Body of pancreas (tissue), 4 donors: ENCODE data around the gene UBE2N. TPM values are rescaled to one million over a fixed set of nuclear protein-coding genes. Genes with fewer than 3 reads are reported as not detected.

ENCODE experiments used
- ATAC-seq: fragments of 150-250 bp; one replicate; pipeline ENCODE4 v1.9.1; 2016
- DNase-seq, 4 donors: peaks; one replicate each; pipeline ENCODE4 v3.0.0-alpha.2; 2019
- H3K27ac ChIP-seq, 4 donors: fragments of 200-600 bp; sonication (generic); 1 replicate in 3 of 4; 2 replicates in 1 of 4; pipeline versions ENCODE4 v1.5.1 to v1.6.1; 2016 to 2019; ENCODE audit warnings: mild to moderate bottlenecking in 1 of 4, mixed read lengths in 1 of 4, moderate library complexity in 1 of 4
- H3K27me3 ChIP-seq, 2 donors: fragments of 200-600 bp; sonication (generic); one replicate each; pipeline ENCODE4 v1.6.0; 2016; ENCODE audit warnings: mild to moderate bottlenecking in 1 of 2
- H3K36me3 ChIP-seq, 2 donors: fragments of 200-600 bp; sonication (generic); replicated peaks in 1 of 2; 2 replicates each; pipeline ENCODE4 v1.5.1; 2016; ENCODE audit warnings: low read depth in 2 of 2; ENCODE audit not compliant: insufficient read depth in 1 of 2
- H3K4me1 ChIP-seq: fragments of 200-600 bp; sonication (generic); one replicate; pipeline ENCODE4 v1.6.0; 2016
- H3K4me3 ChIP-seq, 2 donors: fragments of 200-600 bp; sonication (generic); 1 replicate in 1 of 2; 2 replicates in 1 of 2; pipeline ENCODE4 v1.5.1; 2016 to 2019
- H3K9me3 ChIP-seq, 3 donors: fragments of 200-600 bp; sonication (generic); 1 replicate in 2 of 3; 2 replicates in 1 of 3; pipeline ENCODE4 v1.5.1; 2016
- CTCF ChIP-seq, 7 experiments: fragments of 450-650 bp in 4 of 7; fragments of 200-600 bp in 3 of 7; sonication (generic) in 3 of 7; IDR thresholded peaks; one replicate each; pipeline ENCODE4 v1.5.1; 2016 to 2019; ENCODE audit warnings: antibody characterized with exemption in 7 of 7
- POLR2A ChIP-seq, 3 donors: fragments of 450-650 bp; IDR thresholded peaks; one replicate each; pipeline ENCODE4 v1.6.1; 2016; ENCODE audit warnings: antibody characterized with exemption in 3 of 3, mild to moderate bottlenecking in 2 of 3
- WGBS, 2 donors: methylation state at CpG; one replicate each; pipeline ENCODE4 v1.1.5; 2017; 5-methylcytosine and 5-hydroxymethylcytosine counted together
- intact Hi-C: fragments of 100-400 bp; cut with DNase I; formaldehyde crosslinking; loops from one replicate; pipeline ENCODE4 v1.15.1; 2023
- total RNA-seq, 2 donors: library from RNA; depleted of rRNA; stranded (reverse); fragments of >200 nt; gene quantifications; one replicate each; pipeline ENCODE4 v1.1.0, GENCODE V29; 2016

UBE2N gene
- total RNA-seq, 2 donors from 2014 or later: 6.9 to 11.2 TPM

GRCh38 chr12:93370947-93371346 lies 70.8 kb downstream of the UBE2N start:
- no peak for ATAC-seq
- intact Hi-C loops: no loop called here
- Histone ChIP-seq H3K27me3 (no peaks in the 10 kb centered on the region), H3K4me3 (no peak overlapping the region), H3K4me1 (peaks cover 2% of the 10 kb centered on the region), H3K36me3 (no peaks in the 10 kb centered on the region), H3K9me3 (no peaks in the 10 kb centered on the region), H3K27ac (no peak overlapping the region)
- TF ChIP-seq CTCF (IDR thresholded peaks at IDR 0.05): no peak
- TF ChIP-seq POLR2A (IDR thresholded peaks at IDR 0.05): no peak
- 91 to 95% methylated on average over 6 of the region's 6 CpGs for WGBS, 2 donors
- no peak for DNase-seq

- DNase-seq (no peak), ATAC-seq (no peak)
- intact Hi-C loops: no loop called here
These were observed 72.2 kb downstream of the UBE2N start for GRCh38 chr12:93369505-93369904.

GRCh38 chr12:93368766-93369165 lies 73.0 kb downstream of the UBE2N start:
- H3K27ac ChIP-seq: no peak overlapping the region
- no peaks in the 10 kb centered on the region for H3K27me3 ChIP-seq
- intact Hi-C loops: no loop called here
- 86 to 96% methylated on average over 3 of the region's 3 CpGs for WGBS, 2 donors
- no peak for ATAC-seq
- H3K36me3 ChIP-seq: no peaks in the 10 kb centered on the region
- TF ChIP-seq POLR2A (IDR thresholded peaks at IDR 0.05): no peak
- H3K4me1 ChIP-seq: no peaks in the 10 kb centered on the region
- H3K4me3 ChIP-seq: no peak overlapping the region
- no peaks in the 10 kb centered on the region for H3K9me3 ChIP-seq
- no peak for DNase-seq

More at GRCh38 chr12:93369505-93369904, 72.2 kb downstream of the UBE2N start:
- Histone ChIP-seq H3K27ac (no peak overlapping the region), H3K4me3 (no peak overlapping the region), H3K9me3 (no peaks in the 10 kb centered on the region), H3K4me1 (no peaks in the 10 kb centered on the region), H3K27me3 (no peaks in the 10 kb centered on the region), H3K36me3 (no peaks in the 10 kb centered on the region)
- no peak for TF ChIP-seq POLR2A (IDR thresholded peaks at IDR 0.05)
- no peak for TF ChIP-seq CTCF (IDR thresholded peaks at IDR 0.05)

- no peak for DNase-seq
- no peaks in the 10 kb centered on the region for H3K27me3 ChIP-seq
- no peaks in the 10 kb centered on the region for H3K36me3 ChIP-seq
- intact Hi-C loops: no loop called here
- H3K4me1 ChIP-seq: peaks cover 2% of the 10 kb centered on the region
- ATAC-seq: no peak
- no peaks in the 10 kb centered on the region for H3K9me3 ChIP-seq
- TF ChIP-seq POLR2A (IDR thresholded peaks at IDR 0.05) (no peak), CTCF (IDR thresholded peaks at IDR 0.05) (no peak)
- 80 to 83% methylated on average over 4 of the region's 4 CpGs for WGBS, 2 donors
- H3K4me3 ChIP-seq: no peak overlapping the region
- H3K27ac ChIP-seq: no peak overlapping the region
These were observed 75.3 kb downstream of the UBE2N start for GRCh38 chr12:93366422-93366821.

- no peaks in the 10 kb centered on the region for H3K9me3 ChIP-seq
- intact Hi-C loops: no loop called here
- H3K4me3 ChIP-seq: no peak overlapping the region
- no peak for DNase-seq
- no peak for ATAC-seq
- H3K4me1 ChIP-seq: peaks cover 4% of the 10 kb centered on the region
- TF ChIP-seq POLR2A (IDR thresholded peaks at IDR 0.05) (no peak), CTCF (IDR thresholded peaks at IDR 0.05) (no peak)
- no peaks in the 10 kb centered on the region for H3K36me3 ChIP-seq
- H3K27ac ChIP-seq: no peak overlapping the region
- no peaks in the 10 kb centered on the region for H3K27me3 ChIP-seq
- 63 to 75% methylated on average over 7 of the region's 7 CpGs for WGBS, 2 donors
These were observed 75.9 kb downstream of the UBE2N start for GRCh38 chr12:93365616-93366405.
